GM12874 (cell line): Measurements from ENCODE around the gene INHBE.

Source experiments
- TF ChIP-seq, protein P1 (sequence below): IDR thresholded peaks from 2 replicates; pipeline ENCODE4 v1.5.1; 2011; ENCODE audit warnings: low read depth, mild to moderate bottlenecking, control low read depth, low read length, moderate library complexity; ENCODE audit not compliant: insufficient read depth

The INHBE gene, protein sequence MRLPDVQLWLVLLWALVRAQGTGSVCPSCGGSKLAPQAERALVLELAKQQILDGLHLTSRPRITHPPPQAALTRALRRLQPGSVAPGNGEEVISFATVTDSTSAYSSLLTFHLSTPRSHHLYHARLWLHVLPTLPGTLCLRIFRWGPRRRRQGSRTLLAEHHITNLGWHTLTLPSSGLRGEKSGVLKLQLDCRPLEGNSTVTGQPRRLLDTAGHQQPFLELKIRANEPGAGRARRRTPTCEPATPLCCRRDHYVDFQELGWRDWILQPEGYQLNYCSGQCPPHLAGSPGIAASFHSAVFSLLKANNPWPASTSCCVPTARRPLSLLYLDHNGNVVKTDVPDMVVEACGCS

DNA sequence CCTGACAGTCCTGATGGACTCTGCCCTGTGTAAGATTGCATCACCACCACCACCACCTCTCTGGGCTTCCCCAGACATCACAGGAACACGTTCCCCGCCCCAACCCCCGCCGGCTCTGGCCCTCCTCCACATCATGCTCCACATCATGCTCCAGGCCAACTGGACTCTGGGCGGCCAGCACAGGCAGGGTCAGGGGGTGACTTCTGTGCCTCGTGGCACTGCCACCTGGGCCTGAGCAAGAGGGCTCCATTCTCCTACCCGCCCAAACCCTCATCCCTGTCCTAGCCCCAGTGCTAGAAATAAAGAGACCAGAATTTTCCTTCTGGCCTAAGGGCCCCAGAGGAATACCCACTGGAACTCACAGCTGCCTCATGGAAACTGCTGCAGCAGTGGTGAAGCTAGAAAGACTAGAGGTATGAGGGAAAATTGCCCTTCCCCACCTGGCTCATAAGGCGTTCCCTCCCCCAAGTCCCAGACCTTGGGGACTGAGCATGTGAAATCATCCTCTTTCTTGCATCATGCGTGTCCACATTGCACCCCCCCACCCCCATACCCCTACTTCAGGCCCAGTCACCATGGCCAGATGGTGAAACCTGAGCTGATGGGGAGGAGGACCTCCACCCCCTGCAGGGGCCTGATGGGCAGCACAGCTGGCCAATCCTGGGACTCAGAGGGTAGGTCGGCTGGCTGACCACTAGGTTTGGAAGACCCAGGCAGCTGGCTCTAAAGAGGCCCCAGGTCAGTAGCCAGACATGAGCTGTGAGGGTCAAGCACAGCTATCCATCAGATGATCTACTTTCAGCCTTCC is at the start of gene INHBE:
INHBE (plus strand) TSS at position 742 of the 808 bp plus-strand sequence. CDS start 230 bp downstream, outside the sequence.
- TF ChIP-seq, protein P1, sequence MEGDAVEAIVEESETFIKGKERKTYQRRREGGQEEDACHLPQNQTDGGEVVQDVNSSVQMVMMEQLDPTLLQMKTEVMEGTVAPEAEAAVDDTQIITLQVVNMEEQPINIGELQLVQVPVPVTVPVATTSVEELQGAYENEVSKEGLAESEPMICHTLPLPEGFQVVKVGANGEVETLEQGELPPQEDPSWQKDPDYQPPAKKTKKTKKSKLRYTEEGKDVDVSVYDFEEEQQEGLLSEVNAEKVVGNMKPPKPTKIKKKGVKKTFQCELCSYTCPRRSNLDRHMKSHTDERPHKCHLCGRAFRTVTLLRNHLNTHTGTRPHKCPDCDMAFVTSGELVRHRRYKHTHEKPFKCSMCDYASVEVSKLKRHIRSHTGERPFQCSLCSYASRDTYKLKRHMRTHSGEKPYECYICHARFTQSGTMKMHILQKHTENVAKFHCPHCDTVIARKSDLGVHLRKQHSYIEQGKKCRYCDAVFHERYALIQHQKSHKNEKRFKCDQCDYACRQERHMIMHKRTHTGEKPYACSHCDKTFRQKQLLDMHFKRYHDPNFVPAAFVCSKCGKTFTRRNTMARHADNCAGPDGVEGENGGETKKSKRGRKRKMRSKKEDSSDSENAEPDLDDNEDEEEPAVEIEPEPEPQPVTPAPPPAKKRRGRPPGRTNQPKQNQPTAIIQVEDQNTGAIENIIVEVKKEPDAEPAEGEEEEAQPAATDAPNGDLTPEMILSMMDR, result no peak

DNA sequence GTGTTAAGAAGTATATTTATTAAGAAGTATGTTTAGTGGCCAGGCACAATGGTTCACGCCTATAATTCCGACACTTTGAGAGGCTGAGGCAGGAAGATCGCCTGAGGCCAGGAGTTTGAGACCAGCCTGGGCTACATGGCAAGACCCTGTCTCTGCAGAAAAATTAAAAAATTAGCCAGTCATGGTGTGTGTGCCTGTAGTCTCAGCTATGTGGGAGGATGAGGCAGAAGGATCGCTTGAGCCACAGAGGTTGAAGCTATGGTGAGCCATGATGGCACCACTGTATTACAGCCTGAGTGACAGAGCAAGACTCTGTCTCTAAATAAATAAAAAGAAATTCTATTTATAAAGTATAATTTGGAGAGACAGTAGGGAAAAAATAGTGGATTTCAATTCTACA is 44.6 kb upstream of the INHBE start:
- TF ChIP-seq, protein P1, result no peak

DNA sequence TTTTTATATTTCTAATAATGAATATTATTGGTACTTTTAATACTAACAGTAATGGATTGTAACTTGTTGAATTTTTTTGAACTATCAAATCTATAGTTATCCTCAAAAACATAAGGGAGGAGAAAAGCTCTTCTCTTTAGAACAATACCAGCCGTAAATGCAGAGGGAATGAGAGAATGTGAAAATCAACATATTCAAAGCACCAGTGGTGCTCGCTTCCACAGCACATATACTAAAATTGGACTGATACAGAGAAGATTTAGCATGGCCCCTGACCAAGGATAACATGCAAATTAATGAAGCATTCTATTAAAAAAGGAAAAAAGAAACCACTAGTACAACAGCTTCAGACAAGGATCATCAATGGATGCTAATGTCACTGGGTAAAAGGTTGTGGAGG is 40.0 kb upstream of the INHBE start:
- TF ChIP-seq, protein P1, result no peak

DNA sequence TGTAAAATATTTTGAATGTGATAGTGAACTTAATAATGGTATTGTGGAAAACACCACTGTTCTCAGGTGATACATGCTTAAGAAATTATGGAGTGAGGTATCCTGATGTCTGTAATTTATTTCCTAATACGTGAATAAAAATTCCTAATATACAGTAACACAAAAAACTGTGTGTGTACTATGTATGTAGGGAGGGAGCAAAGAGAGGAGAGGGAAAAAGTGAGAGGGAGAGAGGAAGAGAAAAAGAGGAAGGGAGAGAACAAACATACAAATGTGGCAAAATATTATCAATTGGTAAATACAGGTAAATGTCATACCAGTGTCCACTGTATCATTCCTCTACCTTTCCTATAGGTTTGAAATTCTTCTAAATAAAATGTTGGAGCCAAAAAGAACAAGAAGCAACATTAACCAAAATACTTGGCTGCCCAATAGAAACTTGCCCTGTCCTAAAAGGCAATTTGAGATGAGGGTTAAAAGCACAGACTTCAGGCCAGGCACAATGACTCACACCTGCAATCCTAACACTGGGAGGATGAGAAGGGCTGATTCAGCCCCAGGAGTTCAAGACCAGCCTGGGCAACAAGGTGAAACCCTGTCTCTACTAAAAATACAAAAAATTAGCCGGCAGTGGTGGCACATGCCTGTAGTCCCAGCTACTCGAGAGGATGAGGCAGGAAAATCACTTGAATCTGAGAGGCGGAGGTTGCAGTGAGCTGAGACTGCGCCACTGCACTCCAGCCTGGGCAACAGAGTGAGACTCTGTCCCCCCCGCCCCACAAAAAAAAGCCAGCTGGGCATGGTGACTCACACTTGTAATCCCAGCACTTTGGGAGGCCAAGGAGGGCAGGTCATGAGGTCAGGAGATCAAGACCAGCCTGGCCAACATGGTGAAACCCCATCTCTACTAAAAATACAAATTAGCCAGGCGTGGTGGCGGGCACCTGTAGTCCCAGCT is 38.8 kb upstream of the INHBE start:
- TF ChIP-seq, protein P1, result no peak

DNA sequence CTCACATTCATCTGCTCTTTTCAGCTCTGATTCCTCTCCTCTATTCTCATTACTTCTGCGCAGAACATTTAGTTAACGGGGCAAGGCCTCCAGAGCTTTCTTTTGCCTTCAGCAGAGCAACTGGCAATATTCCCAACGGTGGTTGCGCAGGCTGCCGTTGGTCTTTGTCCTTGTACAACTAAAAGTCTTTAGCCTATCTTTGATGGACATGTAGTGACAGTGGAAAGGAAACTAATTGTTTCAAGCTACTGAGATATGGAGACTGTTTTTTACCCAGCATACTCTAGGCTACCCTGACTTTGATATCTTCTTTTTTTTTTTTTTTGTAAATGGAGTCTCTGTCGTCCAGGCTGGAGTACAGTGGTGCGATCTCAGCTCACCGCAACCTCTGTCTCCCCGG is 36.9 kb upstream of the INHBE start:
- TF ChIP-seq, protein P1, result no peak

DNA sequence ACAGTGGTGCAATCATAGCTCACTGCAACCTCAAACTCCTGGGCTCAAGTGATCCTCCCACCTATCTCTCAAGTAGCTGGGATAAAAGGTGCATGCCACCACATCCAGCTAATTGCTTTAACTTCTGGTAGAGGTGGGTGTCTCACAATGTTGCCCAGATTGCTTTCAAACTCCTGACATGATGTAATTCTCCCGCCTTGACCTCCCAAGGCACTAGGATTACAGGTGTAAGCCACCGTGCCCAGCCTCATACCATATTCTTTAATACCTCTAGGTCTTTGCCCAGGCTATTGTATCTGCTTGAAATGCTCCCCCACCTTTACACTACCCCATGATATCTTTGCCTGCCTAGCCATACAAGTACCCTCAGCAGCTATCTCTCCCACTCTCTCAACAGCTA is 35.6 kb upstream of the INHBE start:
- TF ChIP-seq, protein P1, result no peak
